Hepatocyte (in vitro differentiated cells): Measurements from ENCODE around the gene YOD1. TPM values are rescaled to one million over a fixed set of nuclear protein-coding genes. Genes with fewer than 3 reads are reported as not detected.

Source experiments
- DNase-seq: peaks from one replicate; pipeline ENCODE4 v3.0.0-alpha.2; 2016; ENCODE audit warnings: low spot score
- H2AFZ ChIP-seq: fragments of 200-600 bp; sonication (generic); 2 replicates; pipeline ENCODE4 v1.6.0; 2016; ENCODE audit warnings: antibody characterized with exemption, mild to moderate bottlenecking
- H3K27ac ChIP-seq: fragments of 200-600 bp; sonication (generic); 2 replicates; pipeline ENCODE4 v1.5.1; 2016; ENCODE audit warnings: mild to moderate bottlenecking
- H3K27me3 ChIP-seq: fragments of 200-600 bp; sonication (generic); 2 replicates; pipeline ENCODE4 v1.6.1; 2016
- H3K36me3 ChIP-seq: fragments of 200-600 bp; sonication (generic); replicated peaks from 2 replicates; pipeline ENCODE4 v1.5.1; 2016; ENCODE audit warnings: low read depth; ENCODE audit not compliant: insufficient read depth
- H3K4me1 ChIP-seq: fragments of 200-600 bp; sonication (generic); 2 replicates; pipeline ENCODE4 v1.5.1; 2016; ENCODE audit warnings: mild to moderate bottlenecking, moderate library complexity; ENCODE audit not compliant: insufficient read depth
- H3K4me2 ChIP-seq: fragments of 200-600 bp; sonication (generic); 2 replicates; pipeline ENCODE4 v1.6.0; 2016
- H3K4me3 ChIP-seq: fragments of 200-600 bp; sonication (generic); 2 replicates; pipeline ENCODE4 v1.5.1; 2016; ENCODE audit warnings: mild to moderate bottlenecking
- H3K79me2 ChIP-seq: fragments of 200-600 bp; sonication (generic); 2 replicates; pipeline ENCODE4 v1.6.0; 2017; ENCODE audit warnings: mild to moderate bottlenecking
- H3K9me2 ChIP-seq: fragments of 200-600 bp; sonication (generic); replicated peaks from 2 replicates; pipeline ENCODE4 v1.6.0; 2017; ENCODE audit warnings: mild to moderate bottlenecking; ENCODE audit not compliant: insufficient read depth
- H3K9me3 ChIP-seq: fragments of 200-600 bp; sonication (generic); 2 replicates; pipeline ENCODE4 v1.5.1; 2016; ENCODE audit warnings: low read depth, mild to moderate bottlenecking
- H4K20me1 ChIP-seq: fragments of 200-600 bp; sonication (generic); 2 replicates; pipeline ENCODE4 v1.6.0; 2016; ENCODE audit warnings: mild to moderate bottlenecking; ENCODE audit not compliant: insufficient read depth, poor library complexity, severe bottlenecking
- CTCF ChIP-seq: fragments of 200-600 bp; sonication (generic); IDR thresholded peaks from 2 replicates; pipeline ENCODE4 v1.5.1; 2016; ENCODE audit warnings: antibody characterized with exemption, mild to moderate bottlenecking; ENCODE audit not compliant: poor library complexity
- EZH2 ChIP-seq: fragments of 200-600 bp; sonication (generic); IDR thresholded peaks from 2 replicates; pipeline ENCODE4 v1.6.1; 2016; ENCODE audit warnings: antibody characterized with exemption, mild to moderate bottlenecking, borderline replicate concordance
- EZH2phosphoT487 ChIP-seq: fragments of 200-600 bp; sonication (generic); IDR thresholded peaks from one replicate; pipeline ENCODE4 v1.6.1; 2018; ENCODE audit warnings: antibody characterized with exemption, mild to moderate bottlenecking, low read depth, moderate library complexity; ENCODE audit not compliant: unreplicated experiment, severe bottlenecking
- WGBS: methylation state at CpG from one replicate; pipeline ENCODE4 v1.1.6; 2016; ENCODE audit warnings: low lambda C conversion rate; ENCODE audit errors: missing lambda C conversion rate; 5-methylcytosine and 5-hydroxymethylcytosine counted together
- polyA plus RNA-seq: library from polyadenylated mRNA; unstranded; fragments of >200 nt; fragmentation: Nextera tagmentation; extraction: Ambion mirVana; gene quantifications from 2 replicates; pipeline ENCODE4 v1.2.1, GENCODE V29; 2016
- total RNA-seq: library from RNA; depleted of rRNA; stranded (reverse); fragments of >200 nt; gene quantifications from 2 replicates; pipeline ENCODE4 v1.2.3, GENCODE V29; 2014

Gene YOD1
- total and polyA plus RNA-seq, 2 experiments from 2014 or later = 4.5 to 25.7 TPM

GRCh38 chr1:207040181-207040533, 10.9 kb downstream of the YOD1 start:
- H3K4me1 ChIP-seq = peaks cover 13% of the 10 kb centered on the region
- H3K27me3 ChIP-seq = no peaks in the 10 kb centered on the region
- peaks cover 6% of the 10 kb centered on the region for H3K79me2 ChIP-seq
- H3K4me2 ChIP-seq = no peak overlapping the region
- DNase-seq = no peak
- no peaks in the 10 kb centered on the region for H3K9me2 ChIP-seq
- H3K36me3 ChIP-seq = no peaks in the 10 kb centered on the region
- H3K27ac ChIP-seq = peak overlapping the region; percentile 58
- WGBS = 47% methylated on average over 3 of the region's 3 CpGs
- no peaks in the 10 kb centered on the region for H3K9me3 ChIP-seq
- no peaks in the 10 kb centered on the region for H4K20me1 ChIP-seq
- TF ChIP-seq CTCF (no peak), EZH2 (no peak), EZH2phosphoT487 (no peak)
- no peak overlapping the region for H3K4me3 ChIP-seq
- H2AFZ ChIP-seq = no peak overlapping the region

- H2AFZ ChIP-seq = no peak overlapping the region
- no peaks in the 10 kb centered on the region for H3K27me3 ChIP-seq
- WGBS = 84% methylated on average over 4 of the region's 4 CpGs
- H3K4me1 ChIP-seq = peaks cover 13% of the 10 kb centered on the region
- H3K36me3 ChIP-seq = no peaks in the 10 kb centered on the region
- no peaks in the 10 kb centered on the region for H3K9me2 ChIP-seq
- no peak for TF ChIP-seq EZH2
- TF ChIP-seq EZH2phosphoT487 = no peak
- no peak for TF ChIP-seq CTCF
- DNase-seq = no peak
- H4K20me1 ChIP-seq = no peaks in the 10 kb centered on the region
- H3K9me3 ChIP-seq = no peaks in the 10 kb centered on the region
- H3K27ac ChIP-seq = peak overlapping the region; percentile 58
- no peak overlapping the region for H3K4me3 ChIP-seq
- H3K4me2 ChIP-seq = no peak overlapping the region
- peaks cover 3% of the 10 kb centered on the region for H3K79me2 ChIP-seq
These were observed 11.4 kb downstream of the YOD1 start for GRCh38 chr1:207039380-207040180.

- DNase-seq = no peak
- 88% methylated on average over 1 of the region's 1 CpG for WGBS
- H4K20me1 ChIP-seq = no peaks in the 10 kb centered on the region
- H3K4me3 ChIP-seq = no peak overlapping the region
- H3K27me3 ChIP-seq = no peaks in the 10 kb centered on the region
- H3K36me3 ChIP-seq = no peaks in the 10 kb centered on the region
- no peak overlapping the region for H2AFZ ChIP-seq
- H3K9me3 ChIP-seq = no peaks in the 10 kb centered on the region
- no peak overlapping the region for H3K4me2 ChIP-seq
- H3K27ac ChIP-seq = no peak overlapping the region
- H3K4me1 ChIP-seq = peaks cover 23% of the 10 kb centered on the region
- TF ChIP-seq EZH2phosphoT487 (no peak), EZH2 (no peak), CTCF (no peak)
- H3K79me2 ChIP-seq = no peaks in the 10 kb centered on the region
- no peaks in the 10 kb centered on the region for H3K9me2 ChIP-seq
These were observed 14.1 kb downstream of the YOD1 start for GRCh38 chr1:207036865-207037264.
